ENCODE data around the gene SLC16A7.

GRCh38 chr12:59593761-59594160 lies 2.1 kb upstream of the SLC16A7 start:
- TF ChIP-seq CTCF (IDR thresholded peaks at IDR 0.05) (no peak), RAD21 (IDR thresholded peaks at IDR 0.05; ENCODE audit: low read length) (no peak), RXRA (IDR thresholded peaks at IDR 0.05; ENCODE audit: borderline replicate concordance, low read depth) (no peak), MAX (IDR thresholded peaks at IDR 0.05; ENCODE audit: low read depth) (no peak), TCF12 (IDR thresholded peaks at IDR 0.05) (no peak), ELF1 (IDR thresholded peaks at IDR 0.05) (no peak)

Measured in SK-N-SH (cell line).